ENCODE data around the gene SMIM9. TPM values are rescaled to one million over a fixed set of nuclear protein-coding genes. Genes with fewer than 3 reads are reported as not detected.

SMIM9 gene
- total and polyA plus RNA-seq, 9 of the 15 experiments (the other 6 are each of a cell fraction or from before 2014, with no cell fraction given): 0.08 TPM; not detected in 8

DNA sequence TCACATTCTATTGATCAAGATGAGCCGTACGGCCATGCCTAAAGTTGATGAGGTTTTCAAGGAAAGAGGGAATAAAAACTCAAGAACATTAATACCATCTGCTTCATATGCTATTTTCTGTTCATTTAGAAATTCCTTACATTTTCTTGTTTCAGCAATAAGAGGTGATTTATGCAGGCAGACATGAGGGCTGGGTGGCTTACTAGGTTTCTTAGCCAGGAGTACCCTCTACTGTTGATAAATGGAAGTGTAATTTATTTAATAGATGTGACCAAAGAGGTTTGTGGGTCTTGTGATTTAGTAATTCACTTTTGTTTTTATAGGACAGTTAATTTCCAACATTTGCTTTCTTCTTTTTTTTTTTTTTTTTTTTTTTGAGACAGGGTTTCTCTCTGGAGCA lies 6.4 kb upstream of the SMIM9 start (continued):
- TF ChIP-seq, protein P1, sequence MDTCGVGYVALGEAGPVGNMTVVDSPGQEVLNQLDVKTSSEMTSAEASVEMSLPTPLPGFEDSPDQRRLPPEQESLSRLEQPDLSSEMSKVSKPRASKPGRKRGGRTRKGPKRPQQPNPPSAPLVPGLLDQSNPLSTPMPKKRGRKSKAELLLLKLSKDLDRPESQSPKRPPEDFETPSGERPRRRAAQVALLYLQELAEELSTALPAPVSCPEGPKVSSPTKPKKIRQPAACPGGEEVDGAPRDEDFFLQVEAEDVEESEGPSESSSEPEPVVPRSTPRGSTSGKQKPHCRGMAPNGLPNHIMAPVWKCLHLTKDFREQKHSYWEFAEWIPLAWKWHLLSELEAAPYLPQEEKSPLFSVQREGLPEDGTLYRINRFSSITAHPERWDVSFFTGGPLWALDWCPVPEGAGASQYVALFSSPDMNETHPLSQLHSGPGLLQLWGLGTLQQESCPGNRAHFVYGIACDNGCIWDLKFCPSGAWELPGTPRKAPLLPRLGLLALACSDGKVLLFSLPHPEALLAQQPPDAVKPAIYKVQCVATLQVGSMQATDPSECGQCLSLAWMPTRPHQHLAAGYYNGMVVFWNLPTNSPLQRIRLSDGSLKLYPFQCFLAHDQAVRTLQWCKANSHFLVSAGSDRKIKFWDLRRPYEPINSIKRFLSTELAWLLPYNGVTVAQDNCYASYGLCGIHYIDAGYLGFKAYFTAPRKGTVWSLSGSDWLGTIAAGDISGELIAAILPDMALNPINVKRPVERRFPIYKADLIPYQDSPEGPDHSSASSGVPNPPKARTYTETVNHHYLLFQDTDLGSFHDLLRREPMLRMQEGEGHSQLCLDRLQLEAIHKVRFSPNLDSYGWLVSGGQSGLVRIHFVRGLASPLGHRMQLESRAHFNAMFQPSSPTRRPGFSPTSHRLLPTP (IDR thresholded peaks at IDR 0.05; ENCODE audit: borderline replicate concordance, extremely low read depth, insufficient read length): no peak
- TF ChIP-seq MEIS2 (IDR thresholded peaks at IDR 0.05; ENCODE audit: partially characterized antibody) (peak; percentile 89), ZNF24 (IDR thresholded peaks at IDR 0.05) (no peak), PTBP1 (IDR thresholded peaks at IDR 0.05; ENCODE audit: low read depth, low read length) (no peak)

DNA sequence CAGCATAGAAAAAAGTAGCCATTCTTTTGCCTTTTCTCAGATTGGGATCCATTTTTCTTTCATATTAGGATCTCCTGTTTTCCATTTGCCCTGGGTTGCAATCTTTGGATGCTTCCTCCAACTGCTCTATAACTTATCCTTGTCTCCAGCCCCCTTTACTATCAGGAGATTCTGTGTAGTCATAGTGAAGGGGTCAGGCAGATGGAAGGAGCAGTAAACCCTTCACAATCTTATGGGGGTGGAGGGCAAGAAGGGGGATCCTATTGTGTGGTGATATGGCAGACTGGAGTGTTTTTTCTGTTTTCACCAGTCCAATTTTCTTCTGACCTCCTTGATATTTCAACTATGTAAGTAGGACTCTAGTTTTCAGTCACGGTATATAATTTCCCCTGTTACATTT lies 1.7 kb upstream of the SMIM9 start:
- Histone ChIP-seq H4K20me1 (replicated peaks; ENCODE audit: control insufficient read depth, insufficient read depth, low read length) (no peaks in the 10 kb centered on the region), H3K27ac (ENCODE audit: extremely low read depth, low read depth, low read length) (peak overlapping the region; percentile 3; the same call in 1 of the 3 replicates), H3K9me3 (replicated peaks; ENCODE audit: control insufficient read depth, insufficient read depth, low read depth, low read length) (no peaks in the 10 kb centered on the region), H3K4me1 (replicated peaks in 1 of 2; ENCODE audit: control insufficient read depth in 2 of 2, insufficient read depth in 2 of 2, low read length in 2 of 2) (peaks cover 3 to 19% of the 10 kb centered on the region in 2 experiments; a peak in 2 of 5 replicates), H2AFZ (ENCODE audit: low read depth, low read length) (peak overlapping the region; percentile 71; the same call in 1 of the 2 replicates), H3K36me3 (ENCODE audit: control insufficient read depth, insufficient read depth, low read length) (no peaks in the 10 kb centered on the region), H3K9me1 (ENCODE audit: control insufficient read depth, insufficient read depth, low read length) (no peaks in the 10 kb centered on the region), H3K4me2 (ENCODE audit: insufficient read depth, low read length) (no peak overlapping the region), H3K27me3 (ENCODE audit: control insufficient read depth in 2 of 2, insufficient read depth in 2 of 2, low read length in 2 of 2) (no peaks in the 10 kb centered on the region), H3K4me3 (no peak overlapping the region), H3K79me2 (ENCODE audit: control insufficient read depth, insufficient read depth, low read length) (no peaks in the 10 kb centered on the region), H3K9ac (ENCODE audit: insufficient read depth in 1 of 2, low read depth in 2 of 2, low read length in 2 of 2) (no peak overlapping the region)
- ChIA-PET POLR2A (interaction anchor here (2.9 kb wide), 1 partner anchor 60 kb away, joined by 9 read pairs; no protein-coding TSS in a partner anchor), CTCF (ENCODE audit: low intra/inter-chr PET ratio) (no interaction called here)
- DNase-seq (ENCODE audit: extremely low read depth in 1 of 4, low spot score in 3 of 4) (peak in 2 of 4 experiments; percentile 33 to 35), ATAC-seq (peak; percentile 32; the same call in 1 of the 3 replicates), FAIRE-seq (peak; percentile 26)
- no TSS peak for BruUV-seq (replicated peaks)
- in situ Hi-C loops (cut with MboI) (loop anchor here (10.0 kb wide), 1 partner anchor 251 kb away; the partner anchor contains the start of gene CTAG1A), intact Hi-C loops (cut with micrococcal nuclease) (loop anchor here (5.0 kb wide), 1 partner anchor 39 kb away; no protein-coding TSS in a partner anchor)
- 22% methylated on average over 1 of the region's 1 CpG for WGBS (ENCODE audit: insufficient coverage, low coverage, missing lambda C conversion rate)
- TF ChIP-seq CREBBP (IDR thresholded peaks at IDR 0.05; ENCODE audit: low read depth, low read length) (no peak), ZNF436 (CRISPR knock-in tag; IDR thresholded peaks at IDR 0.05) (no peak), MIER1 (IDR thresholded peaks at IDR 0.05; ENCODE audit: low read depth) (no peak), ZNF717 (CRISPR knock-in tag; IDR thresholded peaks at IDR 0.05) (no peak), ARID1B (IDR thresholded peaks at IDR 0.05) (0 out of 2 replicates have a peak, but pooled peaks have one; percentile 14), ZNF282 (CRISPR knock-in tag; IDR thresholded peaks at IDR 0.05) (no peak)
- TF ChIP-seq, protein P2, sequence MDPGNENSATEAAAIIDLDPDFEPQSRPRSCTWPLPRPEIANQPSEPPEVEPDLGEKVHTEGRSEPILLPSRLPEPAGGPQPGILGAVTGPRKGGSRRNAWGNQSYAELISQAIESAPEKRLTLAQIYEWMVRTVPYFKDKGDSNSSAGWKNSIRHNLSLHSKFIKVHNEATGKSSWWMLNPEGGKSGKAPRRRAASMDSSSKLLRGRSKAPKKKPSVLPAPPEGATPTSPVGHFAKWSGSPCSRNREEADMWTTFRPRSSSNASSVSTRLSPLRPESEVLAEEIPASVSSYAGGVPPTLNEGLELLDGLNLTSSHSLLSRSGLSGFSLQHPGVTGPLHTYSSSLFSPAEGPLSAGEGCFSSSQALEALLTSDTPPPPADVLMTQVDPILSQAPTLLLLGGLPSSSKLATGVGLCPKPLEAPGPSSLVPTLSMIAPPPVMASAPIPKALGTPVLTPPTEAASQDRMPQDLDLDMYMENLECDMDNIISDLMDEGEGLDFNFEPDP (CRISPR knock-in tag; IDR thresholded peaks at IDR 0.05): no peak
- TF ChIP-seq, protein P3, sequence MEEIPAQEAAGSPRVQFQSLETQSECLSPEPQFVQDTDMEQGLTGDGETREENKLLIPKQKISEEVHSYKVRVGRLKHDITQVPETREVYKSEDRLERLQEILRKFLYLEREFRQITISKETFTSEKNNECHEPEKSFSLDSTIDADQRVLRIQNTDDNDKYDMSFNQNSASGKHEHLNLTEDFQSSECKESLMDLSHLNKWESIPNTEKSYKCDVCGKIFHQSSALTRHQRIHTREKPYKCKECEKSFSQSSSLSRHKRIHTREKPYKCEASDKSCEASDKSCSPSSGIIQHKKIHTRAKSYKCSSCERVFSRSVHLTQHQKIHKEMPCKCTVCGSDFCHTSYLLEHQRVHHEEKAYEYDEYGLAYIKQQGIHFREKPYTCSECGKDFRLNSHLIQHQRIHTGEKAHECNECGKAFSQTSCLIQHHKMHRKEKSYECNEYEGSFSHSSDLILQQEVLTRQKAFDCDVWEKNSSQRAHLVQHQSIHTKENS (CRISPR knock-in tag; IDR thresholded peaks at IDR 0.05): no peak

Measured in K562 (cell line).